ENCODE measurements around the gene GALK2. TPM values are rescaled to one million over a fixed set of nuclear protein-coding genes. Genes with fewer than 3 reads are reported as not detected.
"Not testable (repeated sequence)": the region's sequence is repeated elsewhere in the genome, so short reads cannot be mapped to it uniquely, and the experiment has no call there.

GALK2 gene
- total RNA-seq, 3 donors from 2014 or later (not counting 1 experiment from before 2014, with no cell fraction given), result 19.1 to 24.3 (median 23.6) TPM

DNA sequence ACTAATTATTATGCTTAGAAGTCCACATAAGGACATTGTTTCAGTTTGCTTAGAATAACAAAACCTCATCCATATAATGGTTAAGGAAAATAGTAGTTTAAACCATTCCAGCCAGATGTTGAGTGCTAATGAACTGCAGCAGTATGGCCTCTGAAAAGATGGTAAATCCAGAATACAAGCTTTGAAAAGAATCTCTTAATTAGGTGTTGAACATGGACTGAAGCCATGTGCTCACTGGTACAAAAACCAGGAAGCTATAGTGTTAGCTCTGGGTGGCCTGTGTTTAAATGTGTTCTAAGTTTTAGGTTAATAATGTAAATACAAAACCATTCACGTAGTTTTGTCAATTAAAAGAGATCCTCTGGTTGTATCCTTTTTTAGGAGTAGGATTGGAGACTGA is 78.2 kb downstream of the GALK2 start:
- peaks cover 0 to 4% of the 10 kb centered on the region in 2 donors for H3K9me3 Mint-ChIP-seq
- H3K9me3 ChIP-seq (ENCODE audit: control insufficient read depth, insufficient read depth, low read length), result no peaks in the 10 kb centered on the region
- no peaks in the 10 kb centered on the region for H3K27me3 Mint-ChIP-seq (ENCODE audit: low read depth in 2 of 2)
- H3K27me3 ChIP-seq (ENCODE audit: control insufficient read depth, insufficient read depth, low read length), result no peaks in the 10 kb centered on the region
- H3K4me1 ChIP-seq (ENCODE audit: control insufficient read depth, insufficient read depth, low read length), result no peaks in the 10 kb centered on the region
- no peak overlapping the region for H3K27ac ChIP-seq (ENCODE audit: low read length)
- H3K36me3 Mint-ChIP-seq, result peaks cover 29% of the 10 kb centered on the region
- H3K4me1 Mint-ChIP-seq, result peaks cover 5 to 12% of the 10 kb centered on the region in 2 donors
- no peak for DNase-seq
- no peak overlapping the region for H3K27ac Mint-ChIP-seq
- H3K36me3 ChIP-seq (ENCODE audit: control insufficient read depth, insufficient read depth, low read length), result peaks cover 4% of the 10 kb centered on the region
- 100% methylated on average over 1 of the region's 1 CpG for WGBS (ENCODE audit: insufficient coverage)
- TF ChIP-seq CTCF (IDR thresholded peaks at IDR 0.05), result no peak
- H3K4me3 ChIP-seq (ENCODE audit: low read length), result no peak overlapping the region
- no peak overlapping the region for H3K4me3 Mint-ChIP-seq
- no peak for ATAC-seq
- intact Hi-C loops (cut with micrococcal nuclease), result no loop called here

- 98% methylated on average over 5 of the region's 6 CpGs for WGBS (ENCODE audit: insufficient coverage)
- no peaks in the 10 kb centered on the region for H3K27me3 Mint-ChIP-seq (ENCODE audit: low read depth in 2 of 2)
- DNase-seq, result no peak
Observed at GRCh38 chr15:49255966-49256759, 86.1 kb downstream of the GALK2 start.

DNA sequence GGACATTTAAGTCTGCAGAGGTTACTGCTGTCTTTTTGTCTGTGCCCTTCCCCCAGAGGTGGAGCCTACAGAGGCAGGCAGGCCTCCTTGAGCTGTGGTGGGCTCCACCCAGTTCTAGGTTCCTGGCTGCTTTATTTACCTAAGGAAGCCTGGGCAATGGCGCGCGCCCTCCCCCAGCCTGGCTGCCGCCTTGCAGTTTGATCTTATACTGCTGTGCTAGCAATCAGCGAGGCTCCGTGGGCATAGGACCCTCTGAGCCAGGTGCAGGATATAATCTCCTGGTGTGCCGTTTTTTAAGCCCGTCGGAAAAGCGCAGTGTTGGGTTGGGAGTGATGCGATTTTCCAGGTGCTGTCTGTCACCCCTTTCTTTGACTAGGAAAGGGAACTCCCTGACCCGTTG is 95.1 kb downstream of the GALK2 start:
- H3K36me3 Mint-ChIP-seq; H3K4me1 ChIP-seq (ENCODE audit: control insufficient read depth, insufficient read depth, low read length); H3K36me3 ChIP-seq (ENCODE audit: control insufficient read depth, insufficient read depth, low read length); DNase-seq; H3K9me3 Mint-ChIP-seq; H3K27ac ChIP-seq (ENCODE audit: low read length); H3K27me3 ChIP-seq (ENCODE audit: control insufficient read depth, insufficient read depth, low read length); H3K4me3 Mint-ChIP-seq; ATAC-seq; H3K27me3 Mint-ChIP-seq (ENCODE audit: low read depth in 2 of 2); intact Hi-C loops (cut with micrococcal nuclease); H3K27ac Mint-ChIP-seq; H3K4me3 ChIP-seq (ENCODE audit: low read length); H3K9me3 ChIP-seq (ENCODE audit: control insufficient read depth, insufficient read depth, low read length): not testable (repeated sequence)
- peaks cover 6 to 12% of the 10 kb centered on the region in 2 donors for H3K4me1 Mint-ChIP-seq
- 93% methylated on average over 12 of the region's 12 CpGs for WGBS (ENCODE audit: insufficient coverage)

More at GRCh38 chr15:49255966-49256759, 86.1 kb downstream of the GALK2 start:
- Histone ChIP-seq H3K27ac (ENCODE audit: low read length) (no peak overlapping the region), H3K4me1 (ENCODE audit: control insufficient read depth, insufficient read depth, low read length) (no peaks in the 10 kb centered on the region), H3K27me3 (ENCODE audit: control insufficient read depth, insufficient read depth, low read length) (no peaks in the 10 kb centered on the region), H3K4me3 (ENCODE audit: low read length) (no peak overlapping the region), H3K36me3 (ENCODE audit: control insufficient read depth, insufficient read depth, low read length) (peaks cover 4% of the 10 kb centered on the region), H3K9me3 (ENCODE audit: control insufficient read depth, insufficient read depth, low read length) (no peaks in the 10 kb centered on the region)
- Mint-ChIP-seq H3K4me3 (no peak overlapping the region), H3K27ac (no peak overlapping the region), H3K4me1 (peaks cover 10 to 11% of the 10 kb centered on the region in 2 donors), H3K9me3 (no peaks in the 10 kb centered on the region), H3K36me3 (peaks cover 5% of the 10 kb centered on the region)
- no peak for TF ChIP-seq CTCF (IDR thresholded peaks at IDR 0.05)
- no peak for ATAC-seq
- intact Hi-C loops (cut with micrococcal nuclease), result no loop called here

DNA sequence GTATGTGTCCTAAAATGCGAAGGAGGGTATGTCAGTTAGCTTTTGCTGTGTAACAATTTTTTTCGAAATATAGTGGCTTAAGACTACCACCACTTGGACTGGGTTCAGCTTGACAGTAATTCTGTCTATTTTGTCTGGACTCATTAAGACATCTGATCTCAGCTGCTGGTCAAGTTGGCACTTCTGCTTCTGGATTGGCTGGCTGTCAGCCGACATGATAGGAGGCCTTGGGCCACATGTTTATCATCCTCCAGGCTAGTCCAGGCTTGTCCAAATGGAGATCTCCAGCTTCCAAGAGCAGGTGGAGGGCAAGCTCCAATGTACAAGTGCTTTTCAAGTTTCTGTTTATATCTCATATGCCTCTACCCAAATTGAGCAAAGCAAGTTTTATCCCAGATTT is 95.9 kb downstream of the GALK2 start:
- peaks cover 0 to 2% of the 10 kb centered on the region in 2 donors for H3K9me3 Mint-ChIP-seq
- H3K4me3 Mint-ChIP-seq, result no peak overlapping the region
- H3K36me3 ChIP-seq (ENCODE audit: control insufficient read depth, insufficient read depth, low read length), result no peaks in the 10 kb centered on the region
- peaks cover 6 to 12% of the 10 kb centered on the region in 2 donors for H3K4me1 Mint-ChIP-seq
- 98% methylated on average over 3 of the region's 3 CpGs for WGBS (ENCODE audit: insufficient coverage)
- H3K4me3 ChIP-seq (ENCODE audit: low read length), result no peak overlapping the region
- no peak overlapping the region for H3K27ac Mint-ChIP-seq
- H3K36me3 Mint-ChIP-seq, result peaks cover 7% of the 10 kb centered on the region
- TF ChIP-seq CTCF (IDR thresholded peaks at IDR 0.05), result no peak
- intact Hi-C loops (cut with micrococcal nuclease), result no loop called here
- no peak overlapping the region for H3K27ac ChIP-seq (ENCODE audit: low read length)
- H3K27me3 ChIP-seq (ENCODE audit: control insufficient read depth, insufficient read depth, low read length), result no peaks in the 10 kb centered on the region
- H3K4me1 ChIP-seq (ENCODE audit: control insufficient read depth, insufficient read depth, low read length), result no peaks in the 10 kb centered on the region
- no peak for DNase-seq
- H3K27me3 Mint-ChIP-seq (ENCODE audit: low read depth in 2 of 2), result no peaks in the 10 kb centered on the region
- ATAC-seq, result no peak
- no peaks in the 10 kb centered on the region for H3K9me3 ChIP-seq (ENCODE audit: control insufficient read depth, insufficient read depth, low read length)

Measured in natural killer cell (primary cell).